ENCODE measurements around the gene HK2. TPM values are rescaled to one million over a fixed set of nuclear protein-coding genes. Genes with fewer than 3 reads are reported as not detected.

Gene HK2
- polyA plus RNA-seq, 5 donors: 2.1 to 4.7 (median 4.3) TPM

- DNase-seq: no peak
These were observed 103.4 kb downstream of the HK2 start for GRCh38 chr2:74937221-74937880.

- no peak for DNase-seq
These were observed 104.3 kb downstream of the HK2 start for GRCh38 chr2:74938264-74938663.

GRCh38 chr2:74939919-74940812 lies 106.2 kb downstream of the HK2 start:
- DNase-seq: no peak

GRCh38 chr2:74941284-74941683 lies 107.4 kb downstream of the HK2 start:
- no peak for DNase-seq

- no peak for DNase-seq
These were observed 108.3 kb downstream of the HK2 start for GRCh38 chr2:74942263-74942662.

Other genes starting within 250 kb of the HK2 start
- gene M1AP, start 185.8 kb upstream of the HK2 start, polyA plus RNA-seq (ENCODE audit: insufficient read depth in 1 of 5, insufficient read length in 5 of 5, low replicate concordance in 1 of 5): under 1 TPM; 0.22 to 0.48 (median 0.32) TPM
- gene SEMA4F, start 179.9 kb upstream of the HK2 start, polyA plus RNA-seq (ENCODE audit: insufficient read depth in 1 of 5, insufficient read length in 5 of 5, low replicate concordance in 1 of 5): 1 to 10 TPM; 5.7 to 7.2 (median 6.7) TPM
- 10 to 100 TPM; 37.4 to 56.3 (median 50.6) TPM for gene POLE4, start 124.5 kb downstream of the HK2 start, polyA plus RNA-seq (ENCODE audit: insufficient read depth in 1 of 5, insufficient read length in 5 of 5, low replicate concordance in 1 of 5)

All from right lung (tissue), 5 donors.